Mammary microvascular endothelial cell (primary cell): ENCODE results near the gene NUCKS1. TPM values are rescaled to one million over a fixed set of nuclear protein-coding genes. Genes with fewer than 3 reads are reported as not detected.

Source experiments
- total RNA-seq: library from RNA; depleted of rRNA; stranded (reverse); fragments of >200 nt; gene quantifications from 2 replicates; pipeline ENCODE4 v1.2.3, GENCODE V29; 2015

NUCKS1 gene, protein sequence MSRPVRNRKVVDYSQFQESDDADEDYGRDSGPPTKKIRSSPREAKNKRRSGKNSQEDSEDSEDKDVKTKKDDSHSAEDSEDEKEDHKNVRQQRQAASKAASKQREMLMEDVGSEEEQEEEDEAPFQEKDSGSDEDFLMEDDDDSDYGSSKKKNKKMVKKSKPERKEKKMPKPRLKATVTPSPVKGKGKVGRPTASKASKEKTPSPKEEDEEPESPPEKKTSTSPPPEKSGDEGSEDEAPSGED
- total RNA-seq, result 96.6 and 99.5 TPM in 2 replicates

DNA sequence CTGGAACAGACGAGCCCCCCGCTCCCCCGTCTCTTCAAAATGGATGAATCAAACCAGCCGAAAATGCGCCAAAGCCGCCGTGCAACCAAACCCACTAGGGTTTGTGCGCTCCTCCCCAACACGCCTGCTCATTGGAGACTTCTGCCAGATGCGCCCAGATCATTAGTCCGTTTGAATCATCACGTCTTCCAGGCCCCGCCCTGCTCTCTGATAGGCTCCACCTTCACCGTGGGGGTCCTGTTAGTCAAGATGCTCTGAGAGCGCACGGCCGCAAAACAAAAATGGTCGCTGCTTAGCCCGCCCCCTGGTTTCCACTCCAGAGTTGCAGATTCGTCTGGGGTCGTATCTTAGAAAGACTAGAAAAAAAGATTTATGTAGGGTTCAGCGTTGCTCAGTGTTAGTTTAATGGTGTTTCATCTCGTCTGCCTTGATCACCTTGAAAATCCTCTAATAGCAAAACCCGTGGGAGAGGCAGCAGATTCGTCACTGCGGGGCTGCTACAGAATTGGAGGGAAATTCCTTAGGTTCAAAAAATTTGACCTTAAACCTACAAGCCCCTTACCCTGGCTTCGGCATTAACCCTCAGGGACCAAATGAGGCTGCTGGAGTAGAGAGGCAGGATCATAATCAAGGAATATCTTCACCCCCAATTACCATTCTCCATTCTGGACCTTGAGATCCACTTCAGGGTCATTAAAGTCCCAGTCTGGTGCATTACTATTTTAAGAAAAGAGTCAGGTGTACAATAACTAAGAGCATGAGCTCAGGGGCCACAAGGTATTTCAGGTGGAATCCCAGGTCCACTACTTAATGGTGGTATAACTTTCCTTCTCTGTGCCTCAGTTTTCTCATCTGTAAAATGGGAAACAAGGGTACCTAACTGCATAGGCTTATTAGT, at the start of gene NUCKS1:
Gene NUCKS1, minus strand, starts transcription at position 45 of the 898 bp plus-strand sequence. CDS start 209 bp downstream, outside the sequence.

DNA sequence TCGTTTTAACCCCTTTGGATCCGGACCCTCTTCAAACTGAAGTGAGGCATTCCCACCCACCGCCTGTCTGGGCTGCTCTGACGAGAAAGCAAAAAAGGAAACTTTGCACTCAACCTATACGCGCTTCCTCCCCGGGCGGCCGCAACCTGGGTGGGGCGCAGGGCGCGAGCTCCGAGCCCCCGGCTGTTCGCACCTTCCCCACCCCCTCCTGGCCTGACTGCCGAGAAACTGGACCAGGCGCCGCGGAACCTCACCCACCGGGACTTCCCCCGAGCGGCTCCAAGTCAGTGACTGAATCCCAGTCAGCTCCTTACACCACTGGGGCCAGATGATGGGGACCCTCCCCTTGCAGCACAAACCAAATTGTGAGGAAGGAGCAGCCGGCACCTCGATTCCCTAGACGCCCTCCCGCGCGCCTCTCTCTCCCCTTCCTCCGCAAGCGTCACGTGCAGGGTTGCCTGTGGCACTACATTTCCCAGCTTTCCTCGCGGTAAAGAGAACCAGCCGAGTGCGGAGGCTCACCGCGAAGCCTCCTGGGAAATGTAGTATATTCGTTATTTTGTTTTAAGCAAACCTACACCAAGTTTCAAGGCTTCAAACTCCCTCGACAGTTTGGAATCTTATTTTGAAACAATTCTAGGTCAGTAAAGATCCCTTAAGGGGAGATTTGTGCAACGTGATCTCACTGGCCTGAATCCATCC, 25.2 kb upstream of the NUCKS1 start, which contains the start of gene RAB29:
Gene RAB29, minus strand, starts transcription at position 468 of the 702 bp plus-strand sequence. CDS start 526 bp downstream, outside the sequence.

DNA sequence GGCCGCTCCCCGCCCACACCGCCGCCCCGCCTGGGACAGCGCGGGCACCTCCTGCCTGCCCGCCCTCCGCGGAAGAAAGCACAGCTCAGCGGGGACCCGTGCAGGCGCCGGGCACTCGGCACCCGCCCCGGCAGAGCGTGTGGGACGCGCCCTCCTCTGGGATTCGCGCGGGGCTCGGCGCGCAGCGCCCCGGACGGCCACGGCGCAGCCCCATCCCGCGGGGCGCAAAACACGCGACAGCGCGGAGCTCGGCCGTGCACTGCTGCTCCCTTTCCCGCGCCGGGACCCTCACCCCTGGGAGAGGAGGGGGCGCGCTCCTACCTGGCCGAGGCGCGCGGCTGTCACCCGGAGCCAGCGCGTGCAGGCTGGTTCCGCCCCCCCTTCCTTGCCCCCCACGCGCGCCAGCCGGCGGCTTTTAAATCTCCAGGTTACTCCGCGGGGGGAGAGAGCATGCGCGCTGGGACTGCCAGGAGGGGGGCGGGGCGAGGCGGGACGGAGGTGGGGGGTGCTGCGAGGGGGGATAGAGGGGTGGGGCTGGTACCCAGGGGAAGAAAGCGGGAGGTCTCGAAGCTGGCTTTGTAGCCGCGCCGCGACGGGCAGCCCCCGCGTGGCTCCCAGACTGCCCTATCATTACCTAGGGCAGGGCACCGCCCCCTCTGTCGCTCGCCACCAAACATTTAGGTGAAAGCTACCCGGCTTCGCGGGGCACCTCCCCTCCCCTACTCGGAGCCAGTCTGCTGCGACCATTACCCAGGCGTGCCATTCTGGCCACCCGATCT, 69.7 kb downstream of the NUCKS1 start, which contains the start of gene SLC45A3:
Gene SLC45A3, minus strand, starts transcription at position 437 of the 779 bp plus-strand sequence. CDS start 15,853 bp downstream, outside the sequence.

Other genes with a start within 250 kb of the NUCKS1 start
- gene CDK18, start 245.5 kb downstream of the NUCKS1 start, total RNA-seq, result 0.15 and 1.4 TPM in 2 replicates
- gene ELK4, start 118.2 kb downstream of the NUCKS1 start, total RNA-seq, result 18.9 and 20.1 TPM in 2 replicates
- gene SLC45A3, start 69.7 kb downstream of the NUCKS1 start, total RNA-seq, result 13.7 and 14.1 TPM in 2 replicates
- gene RAB29, start 25.3 kb upstream of the NUCKS1 start, total RNA-seq, result 16.0 and 17.1 TPM in 2 replicates
- 10.5 and 18.7 TPM in 2 replicates for gene SLC41A1, start 63.0 kb upstream of the NUCKS1 start, total RNA-seq
- gene PM20D1, start 100.0 kb upstream of the NUCKS1 start, total RNA-seq, result not detected in 2 replicates
- gene SLC26A9, start 193.3 kb upstream of the NUCKS1 start, total RNA-seq, result 0.34 and 0.53 TPM in 2 replicates